Measurements from ENCODE around the gene RRAS2. TPM values are rescaled to one million over a fixed set of nuclear protein-coding genes. Genes with fewer than 3 reads are reported as not detected.
"Not testable (repeated sequence)": the region's sequence is repeated elsewhere in the genome, so short reads cannot be mapped to it uniquely, and the experiment has no call there.

RRAS2 gene
- total RNA-seq, 1 donor from 2014 or later = 49.2 TPM

GRCh38 chr11:14372011-14372410, 13.0 kb upstream of the RRAS2 start:
- intact Hi-C loops (cut with micrococcal nuclease) = no loop called here

- intact Hi-C loops (cut with micrococcal nuclease) = no loop called here
These were observed 12.3 kb upstream of the RRAS2 start for GRCh38 chr11:14371249-14371648.

- intact Hi-C loops (cut with micrococcal nuclease) = no loop called here
These were observed 11.5 kb upstream of the RRAS2 start for GRCh38 chr11:14370496-14370895.

- intact Hi-C loops (cut with micrococcal nuclease) = no loop called here
These were observed 10.6 kb upstream of the RRAS2 start for GRCh38 chr11:14369598-14369997.

DNA sequence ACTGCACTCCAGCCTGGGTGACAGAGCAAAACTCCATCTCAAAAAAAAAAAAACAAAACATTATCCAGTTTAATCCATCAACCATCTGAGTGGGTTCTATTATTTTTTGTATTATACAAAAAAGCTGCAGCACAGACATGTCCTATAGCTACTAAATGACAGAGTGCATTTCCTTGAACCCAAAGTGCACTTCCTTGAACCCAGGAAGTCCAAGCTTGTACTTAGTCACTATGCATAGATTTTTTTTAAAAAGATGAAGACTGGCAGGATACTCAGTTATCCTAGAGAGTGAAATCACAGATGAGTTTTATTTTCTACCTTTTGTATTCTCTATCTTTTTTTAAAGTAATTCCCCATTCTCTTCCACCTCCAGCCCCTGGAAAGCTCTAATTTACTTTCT, 8.0 kb upstream of the RRAS2 start:
- intact Hi-C loops (cut with micrococcal nuclease) = no loop called here

DNA sequence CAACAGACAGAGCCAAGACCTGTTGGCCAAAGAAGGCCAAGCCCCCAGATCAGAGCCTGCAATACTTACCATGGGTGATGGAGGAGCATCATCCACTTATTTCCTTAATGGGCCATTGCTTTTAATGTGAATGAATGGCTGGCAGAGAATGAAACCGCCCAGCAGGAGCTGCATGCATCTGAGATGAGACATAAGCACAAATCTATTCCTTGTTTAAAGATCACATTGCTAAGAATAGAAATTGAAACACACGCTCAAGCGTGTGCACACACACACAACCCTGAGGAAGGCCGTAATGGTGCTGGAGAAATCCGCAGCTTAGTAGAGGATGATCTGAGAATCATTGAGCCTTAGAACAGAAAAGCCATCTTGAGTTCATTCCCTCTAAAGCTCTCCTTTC, 5.3 kb upstream of the RRAS2 start:
- intact Hi-C loops (cut with micrococcal nuclease) = no loop called here

DNA sequence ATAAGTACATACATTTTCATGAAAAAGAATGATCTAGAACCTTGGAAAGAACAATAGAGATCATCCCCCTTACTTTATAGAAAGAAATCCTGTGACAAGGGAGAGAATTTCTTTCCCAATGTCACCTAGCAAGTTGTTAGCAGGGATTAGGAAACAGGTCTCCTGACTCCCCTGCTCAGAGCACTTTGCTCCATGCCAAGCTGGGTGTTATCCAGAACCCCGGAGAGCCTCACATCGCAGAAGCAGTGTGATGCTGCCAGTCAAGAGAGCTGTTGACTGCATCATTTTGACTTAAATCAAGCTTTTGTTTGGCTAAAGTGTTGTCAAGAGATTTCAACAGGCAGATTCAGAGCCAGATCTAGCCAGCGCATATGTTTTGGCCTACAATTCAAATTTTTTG, 3.6 kb upstream of the RRAS2 start:
- intact Hi-C loops (cut with micrococcal nuclease) = no loop called here

- intact Hi-C loops (cut with micrococcal nuclease) = no loop called here
These were observed 3.0 kb upstream of the RRAS2 start for GRCh38 chr11:14361951-14362350.

DNA sequence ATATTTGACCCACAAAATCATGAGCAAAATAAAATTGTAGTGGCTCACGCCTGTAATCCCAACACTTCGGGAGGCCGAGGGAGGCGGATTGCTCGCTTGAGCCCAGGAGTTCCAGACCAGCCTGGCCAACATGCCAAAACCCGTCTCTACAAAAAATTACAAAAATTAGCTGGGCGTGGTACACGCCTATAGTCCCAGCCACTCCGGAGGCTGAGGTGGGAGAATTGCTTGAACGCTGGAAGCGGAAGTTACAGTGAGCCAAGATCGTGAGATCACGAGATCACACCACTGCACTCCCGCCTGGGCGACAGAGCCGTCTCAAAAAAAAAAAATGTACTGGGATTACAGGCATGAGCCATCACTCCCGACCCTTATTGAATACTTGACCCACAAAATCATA, 2.0 kb upstream of the RRAS2 start:
- intact Hi-C loops (cut with micrococcal nuclease) = no loop called here

DNA sequence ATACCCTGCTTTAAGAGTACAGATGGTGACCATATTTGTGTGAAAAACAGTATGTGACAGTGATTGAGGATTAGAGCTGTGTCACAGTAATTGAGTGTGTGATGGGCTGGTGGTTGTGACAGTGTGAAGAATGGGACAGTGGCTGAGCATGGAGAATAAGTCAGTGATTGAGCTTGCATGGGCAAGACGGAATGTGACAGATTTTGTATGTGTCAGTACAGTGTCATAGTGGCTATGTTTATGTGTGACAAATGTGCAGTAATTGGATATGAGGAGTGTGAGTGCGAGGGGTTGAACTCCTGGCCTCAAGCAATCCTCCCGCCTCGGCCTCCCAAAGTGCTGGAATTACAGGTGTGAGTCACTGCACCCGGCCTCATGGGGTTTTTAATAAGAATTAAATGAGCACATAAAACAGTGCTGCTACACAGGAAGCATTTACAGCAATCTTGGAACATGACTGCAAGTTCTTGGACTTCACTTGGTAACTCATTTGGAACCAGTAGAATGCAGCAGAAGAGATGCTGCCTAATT, 583 bp upstream of the RRAS2 start:
- intact Hi-C loops (cut with micrococcal nuclease) = loop anchor here (1.0 to 10.0 kb wide), 5 partner anchors 37 to 1083 kb away; partner anchors contain the start of gene BMAL1

- intact Hi-C loops (cut with micrococcal nuclease) = loop anchor here (2.0 to 10.0 kb wide), 4 partner anchors 36 to 1081 kb away; partner anchors contain the start of gene BMAL1
These were observed 878 bp downstream of the RRAS2 start for GRCh38 chr11:14357881-14358728.

DNA sequence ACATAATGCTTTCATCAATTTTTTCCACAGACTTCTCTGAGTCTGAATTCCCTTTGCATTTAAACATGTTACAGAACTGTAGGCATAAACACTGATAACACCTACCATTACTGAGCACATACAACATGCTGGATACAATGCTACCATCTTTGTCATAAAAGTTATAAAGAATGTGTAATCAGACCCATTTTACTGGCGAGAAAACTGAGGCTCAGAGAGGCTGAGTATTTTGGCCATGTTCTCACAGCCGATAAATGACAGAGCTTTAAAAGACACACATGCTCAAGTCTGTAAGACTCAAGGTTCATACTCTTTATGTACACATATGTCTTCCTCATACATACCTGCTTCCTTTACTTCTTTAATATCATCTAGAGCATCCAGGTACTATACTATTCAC, 2.6 kb downstream of the RRAS2 start:
- intact Hi-C loops (cut with micrococcal nuclease) = loop anchor here (5.0 to 10.0 kb wide), 2 partner anchors 34 to 52 kb away; no protein-coding TSS in a partner anchor

DNA sequence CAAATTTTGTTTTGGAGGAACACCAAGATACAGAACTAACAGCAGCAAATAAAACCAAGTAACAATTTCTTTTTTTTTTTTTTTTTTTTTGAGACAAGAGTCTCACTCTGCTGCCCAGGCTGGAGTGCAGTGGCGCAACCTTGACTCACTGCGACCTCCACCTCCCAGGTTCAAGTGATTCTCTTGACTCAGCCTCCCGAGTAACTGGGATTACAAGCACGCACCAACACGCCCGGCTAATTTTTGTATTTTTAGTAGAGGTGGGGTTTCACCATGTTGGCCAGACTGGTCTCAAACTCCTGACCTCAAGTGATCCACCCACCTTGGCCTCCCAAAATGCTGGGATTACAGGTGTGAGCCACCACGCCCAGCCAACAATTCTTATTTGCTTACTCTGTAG, 4.4 kb downstream of the RRAS2 start:
- intact Hi-C loops (cut with micrococcal nuclease) = loop anchor here (5.0 to 10.0 kb wide), 2 partner anchors 32 to 50 kb away; no protein-coding TSS in a partner anchor

GRCh38 chr11:14350716-14351238, 8.2 kb downstream of the RRAS2 start:
- intact Hi-C loops (cut with micrococcal nuclease) = loop anchor here (10.0 kb wide), 1 partner anchor 46 kb away; no protein-coding TSS in a partner anchor

- intact Hi-C loops (cut with micrococcal nuclease) = loop anchor here (10.0 kb wide), 1 partner anchor 45 kb away; no protein-coding TSS in a partner anchor
These were observed 8.8 kb downstream of the RRAS2 start for GRCh38 chr11:14350215-14350614.

DNA sequence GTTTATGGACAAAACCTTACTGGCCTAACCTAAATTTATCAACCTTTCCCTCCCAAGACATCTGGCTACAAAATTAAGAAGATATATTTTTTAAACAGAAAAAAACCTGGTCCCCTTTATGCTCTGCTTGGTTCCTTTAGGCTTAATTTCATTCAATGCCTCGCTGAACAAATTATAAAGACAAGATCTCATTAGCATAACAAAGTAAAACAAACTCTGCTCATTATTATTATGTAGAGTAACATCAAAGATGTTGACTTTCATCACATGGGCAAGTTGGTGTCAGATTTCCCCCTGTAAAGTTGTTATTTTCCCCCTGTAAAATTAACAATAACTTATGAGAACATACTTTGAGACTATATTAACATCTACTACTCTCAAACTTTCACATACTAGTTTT, 11.0 kb downstream of the RRAS2 start:
- intact Hi-C loops (cut with micrococcal nuclease) = no loop called here

DNA sequence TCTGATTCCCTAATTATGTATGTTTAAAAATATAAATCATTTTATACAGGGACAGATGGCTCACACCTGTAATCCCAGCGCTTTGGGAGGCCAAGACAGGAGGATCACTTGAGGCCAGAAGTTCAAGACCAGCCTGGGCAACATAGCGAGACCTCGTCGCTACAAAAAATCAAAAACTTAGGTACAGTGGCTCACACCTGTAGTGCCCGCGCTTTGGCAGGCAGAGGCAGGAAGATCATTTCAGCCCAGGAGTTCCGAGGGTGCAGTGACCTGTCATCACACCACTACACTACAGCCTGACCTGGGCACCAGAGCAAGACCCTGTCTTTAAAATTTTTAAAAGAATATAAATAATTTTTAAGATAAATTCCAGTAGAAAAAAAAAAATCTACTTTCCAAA, 11.5 kb downstream of the RRAS2 start:
- intact Hi-C loops (cut with micrococcal nuclease) = no loop called here

GRCh38 chr11:14346303-14346955, 12.6 kb downstream of the RRAS2 start:
- intact Hi-C loops (cut with micrococcal nuclease) = no loop called here

DNA sequence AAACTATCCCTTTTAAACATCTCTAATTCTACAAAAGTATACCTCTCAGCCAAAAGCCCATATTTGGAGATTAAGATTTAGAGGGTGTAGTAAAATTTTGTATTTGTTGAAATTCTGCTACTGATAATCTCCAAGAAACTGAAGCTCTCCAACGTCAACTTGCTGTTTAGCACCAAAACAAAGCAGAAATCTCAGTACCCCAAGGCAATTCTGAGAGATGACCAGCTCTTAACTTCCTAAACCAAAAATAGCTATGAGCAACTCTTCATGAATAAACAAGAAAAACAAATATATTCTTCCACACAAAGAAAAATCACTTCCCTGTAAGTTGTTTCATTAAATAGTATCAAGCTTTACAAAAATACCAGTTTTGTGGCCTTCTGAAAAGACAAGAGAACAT, 13.3 kb downstream of the RRAS2 start:
- intact Hi-C loops (cut with micrococcal nuclease) = no loop called here

DNA sequence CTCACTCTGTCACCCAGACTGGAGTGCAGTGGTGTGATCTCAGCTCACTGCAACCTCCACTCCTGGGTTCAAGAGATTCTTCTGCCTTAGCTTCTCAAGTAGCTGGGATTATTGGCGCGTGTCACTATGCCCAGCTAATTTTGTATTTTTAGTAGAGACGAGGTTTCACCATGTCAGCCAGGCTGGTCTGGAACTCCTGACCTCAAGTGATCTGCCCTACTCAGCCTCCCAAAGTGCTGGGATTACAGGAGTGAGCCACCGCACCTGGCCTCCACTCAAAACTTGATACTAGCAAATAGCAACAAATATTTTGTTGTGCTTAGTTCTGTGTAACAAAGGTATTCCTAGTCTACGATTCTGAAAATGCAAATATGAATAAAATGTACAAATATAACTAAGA, 14.0 kb downstream of the RRAS2 start:
- intact Hi-C loops (cut with micrococcal nuclease) = not testable (repeated sequence)

- intact Hi-C loops (cut with micrococcal nuclease) = no loop called here
These were observed 16.1 kb downstream of the RRAS2 start for GRCh38 chr11:14342906-14343305.

- intact Hi-C loops (cut with micrococcal nuclease) = no loop called here
These were observed 17.0 kb downstream of the RRAS2 start for GRCh38 chr11:14341968-14342367.

Measured in T-helper 2 cell treated with Interferon-gamma antibody and Interleukin-4, amounts not matched to agents 100 ng/mL and 5 ng/mL, for 36 hours (primary cell).